ENCODE results near the gene SCG2. TPM values are rescaled to one million over a fixed set of nuclear protein-coding genes. Genes with fewer than 3 reads are reported as not detected.
"Not testable (repeated sequence)": the region's sequence is repeated elsewhere in the genome, so short reads cannot be mapped to it uniquely, and the experiment has no call there.

The SCG2 gene
- total and polyA plus RNA-seq, 4 donors = not detected

- H3K9me3 ChIP-seq (ENCODE audit: control insufficient read depth in 4 of 4, low read length in 3 of 4) = no peaks in the 10 kb centered on the region
- no peak overlapping the region for H3K27ac ChIP-seq (ENCODE audit: low read depth in 1 of 2, low read length in 2 of 2)
- WGBS = 81% methylated on average over 2 of the region's 2 CpGs
- no peak for DNase-seq (ENCODE audit: low spot score)
- H3K4me3 ChIP-seq (ENCODE audit: low read depth in 1 of 3, low read length in 3 of 3) = no peak overlapping the region
- TF ChIP-seq TAF1 (conservative IDR thresholded peaks at IDR 0.05) (no peak), ATF3 (IDR thresholded peaks at IDR 0.05) (no peak), SP1 (IDR thresholded peaks at IDR 0.05) (no peak), NR2F2 (IDR thresholded peaks at IDR 0.05) (no peak), GABPA (IDR thresholded peaks at IDR 0.05 in 1 of 2, conservative IDR thresholded peaks at IDR 0.05 in 1 of 2) (no peak), YY1 (IDR thresholded peaks at IDR 0.05) (no peak), RAD21 (IDR thresholded peaks at IDR 0.05) (no peak), EGR1 (IDR thresholded peaks at IDR 0.05; ENCODE audit: low read depth in 2 of 2) (no peak), FOXA2 (IDR thresholded peaks at IDR 0.05) (no peak), JUND (IDR thresholded peaks at IDR 0.05) (no peak), HNF4A (conservative IDR thresholded peaks at IDR 0.05) (no peak), MAX (IDR thresholded peaks at IDR 0.05) (no peak), FOXA1 (IDR thresholded peaks at IDR 0.05) (no peak), RXRA (IDR thresholded peaks at IDR 0.05) (no peak), HNF4G (IDR thresholded peaks at IDR 0.05) (no peak), ZBTB33 (IDR thresholded peaks at IDR 0.05) (no peak), REST (IDR thresholded peaks at IDR 0.05) (no peak)
- TF ChIP-seq, protein P1, sequence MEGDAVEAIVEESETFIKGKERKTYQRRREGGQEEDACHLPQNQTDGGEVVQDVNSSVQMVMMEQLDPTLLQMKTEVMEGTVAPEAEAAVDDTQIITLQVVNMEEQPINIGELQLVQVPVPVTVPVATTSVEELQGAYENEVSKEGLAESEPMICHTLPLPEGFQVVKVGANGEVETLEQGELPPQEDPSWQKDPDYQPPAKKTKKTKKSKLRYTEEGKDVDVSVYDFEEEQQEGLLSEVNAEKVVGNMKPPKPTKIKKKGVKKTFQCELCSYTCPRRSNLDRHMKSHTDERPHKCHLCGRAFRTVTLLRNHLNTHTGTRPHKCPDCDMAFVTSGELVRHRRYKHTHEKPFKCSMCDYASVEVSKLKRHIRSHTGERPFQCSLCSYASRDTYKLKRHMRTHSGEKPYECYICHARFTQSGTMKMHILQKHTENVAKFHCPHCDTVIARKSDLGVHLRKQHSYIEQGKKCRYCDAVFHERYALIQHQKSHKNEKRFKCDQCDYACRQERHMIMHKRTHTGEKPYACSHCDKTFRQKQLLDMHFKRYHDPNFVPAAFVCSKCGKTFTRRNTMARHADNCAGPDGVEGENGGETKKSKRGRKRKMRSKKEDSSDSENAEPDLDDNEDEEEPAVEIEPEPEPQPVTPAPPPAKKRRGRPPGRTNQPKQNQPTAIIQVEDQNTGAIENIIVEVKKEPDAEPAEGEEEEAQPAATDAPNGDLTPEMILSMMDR (IDR thresholded peaks at IDR 0.05; ENCODE audit: low read depth, low read length, missing input control) = no peak
- H3K36me3 ChIP-seq (ENCODE audit: control insufficient read depth in 4 of 4, insufficient read depth in 3 of 4, low read depth in 1 of 4, low read length in 3 of 4) = no peaks in the 10 kb centered on the region
- H3K9ac ChIP-seq (ENCODE audit: low read depth in 1 of 2, low read length in 2 of 2) = no peak overlapping the region
- no peaks in the 10 kb centered on the region for H3K4me1 ChIP-seq (ENCODE audit: control insufficient read depth in 4 of 4, insufficient read depth in 4 of 4, low read length in 3 of 4)
- peaks cover 0 to 3% (median 1%) of the 10 kb centered on the region in 4 donors for H3K27me3 ChIP-seq (ENCODE audit: control insufficient read depth in 4 of 4, insufficient read depth in 4 of 4, low read length in 3 of 4)
Measured at GRCh38 chr2:223594259-223594658, 7.9 kb downstream of the SCG2 start.

DNA sequence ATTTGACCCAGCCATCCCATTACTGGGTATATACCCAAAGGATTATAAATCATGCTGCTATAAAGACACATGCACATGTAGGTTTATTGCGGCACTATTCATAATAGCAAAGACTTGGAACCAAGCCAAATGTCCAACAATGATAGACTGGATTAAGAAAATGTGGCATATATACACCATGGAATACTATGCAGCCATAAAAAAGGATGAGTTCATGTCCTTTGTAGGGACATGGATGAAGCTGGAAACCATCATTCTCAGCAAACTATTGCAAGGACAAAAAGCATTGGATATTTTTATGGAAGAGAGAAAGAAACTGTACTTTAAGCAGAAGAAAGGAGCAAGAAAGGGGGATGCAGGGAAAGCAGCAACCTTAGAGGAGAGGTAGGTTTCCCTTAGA is 9.5 kb downstream of the SCG2 start:
- not testable (repeated sequence) for H3K4me1 ChIP-seq (ENCODE audit: control insufficient read depth in 4 of 4, insufficient read depth in 4 of 4, low read length in 3 of 4); H3K4me3 ChIP-seq (ENCODE audit: low read depth in 1 of 3, low read length in 3 of 3); H3K36me3 ChIP-seq (ENCODE audit: control insufficient read depth in 4 of 4, insufficient read depth in 3 of 4, low read depth in 1 of 4, low read length in 3 of 4); DNase-seq (ENCODE audit: low spot score); H3K9ac ChIP-seq (ENCODE audit: low read depth in 1 of 2, low read length in 2 of 2); H3K9me3 ChIP-seq (ENCODE audit: control insufficient read depth in 4 of 4, low read length in 3 of 4); H3K27me3 ChIP-seq (ENCODE audit: control insufficient read depth in 4 of 4, insufficient read depth in 4 of 4, low read length in 3 of 4); H3K27ac ChIP-seq (ENCODE audit: low read depth in 1 of 2, low read length in 2 of 2)
- WGBS = 95% methylated on average over 1 of the region's 1 CpG

Data from liver (tissue), 9 donors.